GM19455 (cell line): ENCODE data around the gene FRMD4A.

Experiments
- ATAC-seq: cut with Tn5 transposase; IDR thresholded peaks from one replicate; pipeline ENCODE4 v1.9.1; 2021; ENCODE audit not compliant: unreplicated experiment

Gene FRMD4A

DNA sequence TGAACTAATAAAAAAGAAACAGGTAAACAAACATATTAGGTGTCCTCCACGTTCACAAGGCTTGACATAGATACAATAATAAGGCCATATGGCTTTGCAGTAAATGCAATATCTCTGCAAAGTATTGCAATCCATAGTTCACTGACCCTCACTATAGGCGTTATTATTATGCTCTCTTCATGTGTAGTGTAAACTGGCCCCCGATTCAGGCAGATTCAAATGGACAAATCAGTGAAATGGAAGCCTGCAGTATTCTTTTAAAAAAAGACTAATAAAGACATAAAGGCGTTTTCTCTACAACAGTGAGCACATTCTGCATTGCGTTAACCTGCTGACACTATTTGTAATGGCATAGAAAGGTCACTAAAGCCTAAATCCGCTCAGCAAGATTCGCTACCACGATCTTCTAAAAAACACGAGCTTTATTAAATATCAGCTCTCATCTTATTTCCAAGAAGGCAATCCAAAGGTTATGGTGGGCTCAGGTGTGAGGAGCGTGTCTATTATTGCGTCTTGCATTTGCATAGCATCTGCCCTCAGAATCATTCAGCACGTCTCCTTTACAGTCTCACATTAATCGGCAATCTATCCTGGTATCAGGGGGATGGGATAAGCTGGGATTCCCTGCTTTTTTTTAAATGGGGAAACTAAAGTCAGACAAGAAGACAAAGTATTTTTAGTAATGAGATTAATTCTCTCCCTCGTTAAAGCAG is 36.2 kb downstream of the FRMD4A start:
- no peak for ATAC-seq

GRCh38 chr10:14293526-14293925 is 37.2 kb downstream of the FRMD4A start:
- ATAC-seq = no peak

DNA sequence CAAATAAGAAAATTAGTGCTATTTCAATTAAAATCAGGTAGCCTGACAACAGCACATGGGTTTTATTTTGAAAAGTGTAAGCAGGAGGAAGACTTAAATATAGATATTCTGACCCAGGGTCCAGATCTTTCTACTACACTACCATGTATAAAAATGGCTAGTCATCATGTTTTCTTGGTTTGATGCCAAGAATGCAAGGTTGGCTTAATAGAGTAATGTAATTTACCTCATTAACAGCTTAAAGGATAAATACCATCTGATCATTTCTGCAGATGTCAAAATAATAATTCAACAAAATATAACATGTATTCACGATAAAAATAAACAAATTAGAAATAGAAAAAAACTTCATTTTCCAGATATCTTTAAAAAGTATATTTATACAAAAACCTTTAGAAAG is 39.4 kb downstream of the FRMD4A start:
- ATAC-seq = no peak

DNA sequence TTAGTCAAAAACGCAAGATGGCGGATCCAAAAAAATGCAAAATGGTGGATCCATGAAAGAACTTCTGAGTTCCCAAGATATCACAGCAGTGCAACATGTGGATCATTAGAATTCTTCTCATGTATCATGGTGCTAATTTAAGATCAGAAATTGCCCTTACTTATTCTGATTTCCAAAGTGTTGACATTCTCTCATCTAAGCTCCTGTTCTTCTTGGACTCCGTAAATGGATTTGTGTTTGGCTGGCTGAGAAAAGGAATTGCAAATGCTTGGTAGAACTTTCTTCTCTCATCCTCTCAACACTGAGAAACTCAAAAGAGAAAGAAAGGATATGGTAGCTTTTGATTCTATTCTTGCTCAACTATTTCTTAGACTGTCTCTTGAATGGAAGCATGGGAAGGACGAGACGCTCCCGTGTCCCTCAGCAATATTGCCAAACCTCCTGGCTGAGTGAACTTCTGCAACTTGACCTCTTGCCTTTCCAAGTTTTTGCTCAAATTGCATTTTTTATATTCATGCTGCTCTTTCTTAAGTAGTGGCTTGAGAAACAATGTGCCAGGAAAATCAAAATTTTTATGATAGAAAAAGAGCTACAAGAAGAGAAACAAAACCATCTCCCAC is 44.7 kb downstream of the FRMD4A start:
- no peak for ATAC-seq

- no peak for ATAC-seq
Measured at GRCh38 chr10:14282276-14282675, 48.4 kb downstream of the FRMD4A start.

DNA sequence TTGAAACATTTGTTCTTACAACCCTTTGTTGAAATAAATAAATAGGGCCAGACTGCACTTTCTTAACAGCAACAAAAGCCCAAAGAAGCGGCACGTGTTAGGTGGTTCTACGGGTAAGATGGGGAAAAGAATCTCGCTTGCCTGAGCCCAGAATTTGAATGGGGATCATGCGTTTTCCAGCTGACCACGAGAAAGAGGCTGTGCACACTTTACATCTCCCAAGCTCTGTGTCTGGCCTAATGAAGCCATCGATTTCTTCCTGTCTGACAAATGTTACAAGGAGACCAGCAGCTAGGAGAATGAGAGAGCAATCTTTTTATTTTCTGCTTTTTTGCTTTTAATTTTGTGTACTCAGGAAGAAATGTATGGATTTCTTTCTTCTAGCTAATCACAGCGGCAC is 52.2 kb downstream of the FRMD4A start:
- no peak for ATAC-seq

DNA sequence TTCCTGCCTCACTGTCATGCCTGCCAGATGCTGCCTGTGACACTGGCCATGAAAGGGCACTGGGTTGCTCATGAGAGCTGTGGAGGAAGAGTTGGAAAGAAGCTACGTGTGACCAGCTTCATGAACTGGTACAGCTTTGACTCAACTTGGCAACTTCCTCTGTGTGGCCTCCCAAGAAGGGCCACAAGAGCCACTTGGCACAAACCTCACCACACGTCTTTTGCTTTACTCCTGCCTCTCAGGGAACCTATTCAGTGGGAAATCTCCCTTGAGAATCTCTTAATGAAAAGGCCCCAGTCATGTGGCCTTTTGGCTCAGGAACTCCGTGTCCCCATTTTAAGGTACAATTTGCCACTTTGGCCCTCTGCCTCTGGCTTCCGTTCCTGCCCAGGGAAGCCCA is 54.5 kb downstream of the FRMD4A start:
- ATAC-seq = no peak

DNA sequence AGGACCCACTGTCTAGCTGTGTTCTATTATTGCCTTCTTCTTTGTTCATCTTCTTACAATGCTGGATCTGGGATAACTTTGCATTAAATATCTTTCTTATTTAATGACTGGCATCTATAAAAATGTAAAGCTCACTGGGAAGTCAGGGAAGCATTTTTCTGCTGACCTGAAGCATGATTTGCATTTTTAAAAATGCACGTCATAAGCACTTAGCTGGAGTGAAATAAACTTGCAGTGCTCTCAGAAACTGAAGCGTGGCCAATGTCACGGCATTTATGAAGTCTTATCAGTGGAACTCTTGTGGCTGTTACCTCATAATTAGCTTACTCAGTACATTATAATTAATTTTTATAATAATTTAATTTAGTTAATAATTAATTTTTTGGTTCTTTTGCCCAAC is 59.1 kb downstream of the FRMD4A start:
- ATAC-seq = no peak

DNA sequence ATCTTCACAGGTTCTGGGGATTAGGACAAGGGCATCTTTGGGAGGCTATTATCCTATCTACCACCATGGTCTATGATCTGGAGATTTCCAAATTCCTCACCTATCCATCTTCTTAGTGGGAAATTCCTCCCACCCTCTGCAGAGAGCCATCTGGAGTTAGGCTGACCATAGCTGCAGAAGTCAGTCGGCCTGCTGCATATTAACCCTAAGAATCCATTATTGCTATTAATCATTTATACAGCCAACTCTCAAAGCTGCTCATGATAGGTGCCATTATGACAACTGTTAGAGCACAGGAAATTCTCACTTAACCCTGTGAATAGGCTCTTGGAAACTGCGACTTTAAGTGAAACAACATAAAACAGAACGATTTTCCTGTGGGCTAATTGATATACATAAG is 60.4 kb downstream of the FRMD4A start:
- no peak for ATAC-seq

- ATAC-seq = no peak
Measured at GRCh38 chr10:14265709-14266108, 65.0 kb downstream of the FRMD4A start.

GRCh38 chr10:14262836-14263425 is 67.8 kb downstream of the FRMD4A start:
- no peak for ATAC-seq

- ATAC-seq = no peak
Measured at GRCh38 chr10:14261336-14261735, 69.4 kb downstream of the FRMD4A start.

GRCh38 chr10:14259696-14260566 is 70.8 kb downstream of the FRMD4A start:
- no peak for ATAC-seq

DNA sequence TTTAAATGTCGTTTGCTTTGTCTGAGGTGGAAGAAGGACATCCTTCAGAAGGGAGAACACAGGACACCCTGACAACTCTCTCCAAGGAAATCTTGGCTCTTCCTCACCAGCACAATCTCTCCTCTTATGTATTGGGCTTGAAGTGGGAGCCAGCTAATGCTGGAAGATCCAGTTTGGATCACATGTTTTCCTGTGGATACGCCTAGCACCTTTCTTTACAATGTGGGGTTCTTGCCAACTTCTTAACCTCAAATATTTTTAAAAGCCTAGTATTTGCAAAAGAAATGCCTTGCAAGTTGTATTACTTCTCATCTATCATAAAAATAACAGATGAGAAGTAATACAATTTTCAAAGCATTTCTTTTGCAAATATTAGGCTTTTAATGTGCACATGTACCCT is 76.4 kb downstream of the FRMD4A start:
- no peak for ATAC-seq

DNA sequence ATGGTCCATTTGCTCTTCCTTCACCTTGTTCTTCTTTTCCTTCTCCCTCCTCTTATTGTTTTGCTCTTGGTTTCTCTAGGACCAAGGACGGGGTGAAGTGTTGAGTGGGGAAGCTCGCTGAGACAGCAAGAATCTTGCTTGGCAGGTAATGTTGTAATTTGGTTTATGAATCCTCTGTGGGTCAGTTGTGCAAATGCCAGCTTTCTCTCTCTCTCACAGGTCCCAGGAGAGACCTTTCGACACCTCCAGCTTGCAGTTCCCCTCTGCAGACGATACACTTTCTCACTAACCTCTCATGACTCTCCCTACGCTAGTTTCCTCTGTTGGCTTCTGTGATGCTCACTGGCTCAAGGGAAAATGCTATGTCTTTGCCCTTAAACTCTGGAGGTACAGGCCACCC is 77.0 kb downstream of the FRMD4A start:
- no peak for ATAC-seq

DNA sequence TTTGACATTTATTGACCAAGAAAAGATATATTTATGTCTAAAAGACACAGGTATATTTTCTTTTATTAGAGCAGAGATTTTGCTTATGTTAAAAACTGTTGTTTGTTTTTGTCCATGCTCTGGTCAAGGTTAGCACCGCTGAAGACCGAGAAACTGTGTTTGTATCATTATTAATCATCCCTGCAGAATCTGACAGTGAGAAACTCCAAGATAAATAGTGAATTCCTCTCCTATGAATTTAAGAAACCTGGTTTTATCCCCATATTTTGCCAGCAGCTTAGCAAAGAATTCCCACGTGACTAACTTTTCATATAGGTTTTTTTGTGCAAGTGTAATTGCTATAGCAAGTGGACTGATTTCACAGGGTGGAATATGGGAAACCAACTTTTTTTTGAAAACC is 77.6 kb downstream of the FRMD4A start:
- no peak for ATAC-seq

DNA sequence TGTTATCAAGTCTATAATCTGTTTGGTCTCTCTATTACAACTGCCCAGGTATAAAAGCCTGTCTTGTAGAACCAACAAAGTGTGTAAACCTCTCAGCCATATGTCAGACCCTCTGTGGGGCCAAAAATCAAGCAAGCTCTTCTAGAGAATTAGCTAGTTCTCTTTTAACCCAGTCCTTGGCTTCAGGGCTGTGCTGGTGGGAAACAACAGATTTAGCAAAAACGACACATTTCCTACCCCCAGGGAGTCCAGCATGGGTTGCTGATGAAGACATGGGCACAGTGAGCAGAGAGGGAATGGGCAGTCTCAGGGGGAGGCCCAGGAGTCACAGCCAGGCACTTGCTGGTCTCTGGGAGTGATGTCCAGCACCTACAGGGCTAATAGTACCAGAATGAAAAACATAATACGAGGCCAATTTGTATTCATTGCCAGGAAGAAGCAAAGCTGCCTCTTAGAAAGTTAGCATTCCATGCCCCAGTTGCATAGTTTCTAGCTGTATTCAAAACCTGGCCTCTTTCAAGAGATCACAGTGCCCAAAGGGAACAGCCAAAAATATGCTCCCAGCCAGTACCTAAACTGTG is 80.1 kb downstream of the FRMD4A start:
- ATAC-seq = no peak

DNA sequence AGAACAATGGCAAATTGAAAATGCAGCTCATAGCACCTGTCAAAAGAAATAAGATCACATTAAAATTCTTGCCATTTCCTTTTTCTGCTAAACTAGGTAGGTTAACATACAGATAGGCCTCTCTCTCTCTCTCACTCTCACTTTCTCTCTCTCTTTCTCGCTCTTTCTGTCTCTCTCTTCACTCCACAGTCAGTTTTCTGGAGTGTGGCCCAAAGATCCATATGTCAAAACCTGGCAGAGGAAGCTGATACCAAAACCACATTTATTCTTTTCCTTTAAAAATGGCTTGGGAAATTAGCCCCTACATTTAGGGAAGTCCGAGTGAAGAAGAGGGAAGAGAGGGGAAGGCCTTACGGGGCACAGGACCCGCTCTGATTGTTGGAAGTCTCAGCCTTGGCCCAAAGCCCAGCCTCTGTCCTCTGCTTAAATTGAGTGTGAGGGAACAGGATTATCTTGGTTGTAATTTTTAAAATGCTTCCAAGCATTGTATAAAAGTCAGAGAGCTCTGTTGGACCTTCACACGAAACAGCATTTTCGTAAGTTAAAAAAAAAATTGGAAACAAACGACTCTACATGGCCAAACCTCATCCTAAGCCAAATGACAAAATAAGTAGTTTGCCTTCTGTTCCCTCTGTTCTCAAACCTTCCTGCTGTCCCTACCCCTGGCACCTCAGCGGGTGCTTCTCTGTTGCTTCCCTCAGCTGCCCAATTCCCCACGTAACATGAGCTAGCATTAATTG is 83.2 kb downstream of the FRMD4A start:
- ATAC-seq = no peak

DNA sequence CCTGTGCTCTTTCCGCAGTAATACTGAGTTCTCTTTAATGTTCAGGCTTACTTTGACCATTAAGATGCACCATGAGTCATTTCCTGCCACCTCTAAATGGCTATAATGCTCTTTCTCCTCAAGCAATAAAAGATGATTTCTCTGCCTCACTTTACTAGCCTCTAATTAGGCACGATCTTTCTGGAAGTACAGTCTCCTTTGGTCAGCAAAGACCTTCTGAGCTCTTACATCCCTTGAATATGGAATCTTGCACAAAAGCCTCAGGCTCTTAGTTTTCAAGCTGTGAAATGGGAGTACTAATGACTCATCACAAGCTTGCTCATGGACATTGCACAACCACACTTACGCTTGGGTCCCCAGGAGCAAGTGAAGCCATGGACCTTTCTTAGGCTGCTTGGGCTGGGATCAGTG is 85.9 kb downstream of the FRMD4A start:
- no peak for ATAC-seq

DNA sequence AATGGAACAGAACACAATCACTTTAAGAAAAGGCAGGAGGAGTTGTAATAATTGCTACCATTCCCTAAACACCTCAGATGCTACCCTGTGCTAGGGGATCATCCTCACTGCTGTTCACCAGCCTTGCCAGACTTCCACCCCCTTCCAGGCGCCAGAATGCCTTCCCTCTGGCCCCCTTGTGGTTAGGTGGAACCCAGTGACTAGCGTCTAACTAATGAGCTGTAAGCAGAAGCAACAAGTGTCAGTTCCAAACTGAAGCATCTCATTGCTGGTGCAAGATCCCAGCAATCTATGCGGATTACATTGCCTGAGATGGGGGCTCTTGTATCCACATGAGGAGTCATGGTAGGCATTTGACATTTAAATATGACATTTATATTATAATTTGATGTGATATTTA is 86.6 kb downstream of the FRMD4A start:
- no peak for ATAC-seq

DNA sequence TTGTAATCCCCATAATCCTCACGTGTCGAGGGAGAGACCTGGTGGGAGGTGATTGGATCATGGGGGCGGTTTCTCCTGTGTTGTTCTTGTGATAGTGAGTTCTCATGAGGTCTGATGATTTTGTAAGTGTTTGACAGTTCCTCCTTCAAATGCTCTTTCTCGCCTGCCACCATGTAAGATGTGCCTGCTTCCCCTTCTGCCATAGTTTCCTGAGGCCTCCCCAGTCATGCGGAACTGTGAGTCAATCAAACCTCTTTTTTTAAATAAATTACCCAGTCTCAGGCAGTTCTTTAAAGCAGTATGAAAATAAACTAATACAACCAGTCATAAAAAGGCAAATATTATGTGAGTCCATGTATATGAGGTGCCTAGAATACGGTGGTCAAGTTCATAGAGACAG is 87.5 kb downstream of the FRMD4A start:
- no peak for ATAC-seq
